H9 (cell line): ENCODE data around the gene ZNF132. TPM values are rescaled to one million over a fixed set of nuclear protein-coding genes. Genes with fewer than 3 reads are reported as not detected.
"Not testable (repeated sequence)": the region's sequence is repeated elsewhere in the genome, so short reads cannot be mapped to it uniquely, and the experiment has no call there.

Experiments used
- DNase-seq: peaks from one replicate; pipeline ENCODE4 v3.0.0-alpha.2; 2017
- H2AFZ ChIP-seq: one replicate; pipeline ENCODE4 v1.6.1; 2013; ENCODE audit warnings: mild to moderate bottlenecking, low read length, control low read depth, moderate library complexity
- H2AK5ac ChIP-seq: 2 replicates; pipeline ENCODE4 v1.6.1; 2013; ENCODE audit warnings: low read length, control low read depth, mixed read lengths; ENCODE audit not compliant: insufficient read length
- H2BK120ac ChIP-seq: one replicate; pipeline ENCODE4 v1.6.1; 2013; ENCODE audit warnings: low read depth, mild to moderate bottlenecking, low read length, control low read depth, inconsistent platforms; ENCODE audit not compliant: poor library complexity, severe bottlenecking
- H2BK12ac ChIP-seq: 2 replicates; pipeline ENCODE4 v1.6.1; 2013; ENCODE audit warnings: low read length, control low read depth, mixed read lengths, low read depth; ENCODE audit not compliant: insufficient read length
- H2BK15ac ChIP-seq: 2 replicates; pipeline ENCODE4 v1.6.1; 2013; ENCODE audit warnings: low read depth, low read length, control low read depth
- H2BK20ac ChIP-seq: one replicate; pipeline ENCODE4 v1.6.1; 2013; ENCODE audit warnings: low read depth, mild to moderate bottlenecking, low read length, control low read depth, inconsistent platforms; ENCODE audit not compliant: poor library complexity, severe bottlenecking
- H2BK5ac ChIP-seq: 2 replicates; pipeline ENCODE4 v1.6.1; 2013; ENCODE audit warnings: low read length, control low read depth, mixed read lengths; ENCODE audit not compliant: insufficient read length
- H3K14ac ChIP-seq: 2 replicates; pipeline ENCODE4 v1.6.1; 2013; ENCODE audit warnings: low read length, control low read depth; ENCODE audit not compliant: insufficient read depth
- H3K18ac ChIP-seq: 2 replicates; pipeline ENCODE4 v1.6.1; 2013; ENCODE audit warnings: low read depth, mild to moderate bottlenecking, mixed read lengths, low read length, control low read depth; ENCODE audit not compliant: insufficient read length
- H3K23ac ChIP-seq: 2 replicates; pipeline ENCODE4 v1.6.1; 2013; ENCODE audit warnings: low read length, control low read depth, mixed read lengths, low read depth; ENCODE audit not compliant: insufficient read length
- H3K23me2 ChIP-seq: 2 replicates; pipeline ENCODE4 v1.6.1; 2013; ENCODE audit warnings: low read depth, mild to moderate bottlenecking, mixed read lengths, low read length, control low read depth; ENCODE audit not compliant: insufficient read length, poor library complexity, severe bottlenecking
- H3K27ac ChIP-seq: 2 replicates; pipeline ENCODE4 v1.5.1; 2013; ENCODE audit warnings: low read length, control low read depth, mixed read lengths, low read depth; ENCODE audit not compliant: insufficient read length
- H3K27me3 ChIP-seq: 2 replicates; pipeline ENCODE4 v1.6.1; 2013; ENCODE audit warnings: low read length, control low read depth, inconsistent platforms; ENCODE audit not compliant: insufficient read depth
- H3K4ac ChIP-seq: 2 replicates; pipeline ENCODE4 v1.6.1; 2013; ENCODE audit warnings: low read depth, mild to moderate bottlenecking, control low read depth, inconsistent platforms, low read length, moderate library complexity
- H3K4me1 ChIP-seq: 2 replicates; pipeline ENCODE4 v1.6.1; 2013; ENCODE audit warnings: low read length, control low read depth, inconsistent platforms; ENCODE audit not compliant: insufficient read depth
- H3K4me2 ChIP-seq: 2 replicates; pipeline ENCODE4 v1.6.1; 2013; ENCODE audit warnings: low read length, control low read depth, mixed read lengths; ENCODE audit not compliant: insufficient read length, insufficient read depth
- H3K56ac ChIP-seq: 2 replicates; pipeline ENCODE4 v1.6.1; 2013; ENCODE audit warnings: low read depth, mild to moderate bottlenecking, mixed read lengths, low read length, control low read depth; ENCODE audit not compliant: insufficient read length
- H3K79me1 ChIP-seq: 2 replicates; pipeline ENCODE4 v1.6.1; 2013; ENCODE audit warnings: low read depth, mild to moderate bottlenecking, moderate library complexity, low read length, control low read depth, inconsistent platforms; ENCODE audit not compliant: insufficient read depth, poor library complexity, severe bottlenecking
- H3K79me2 ChIP-seq: 2 replicates; pipeline ENCODE4 v1.6.1; 2013; ENCODE audit warnings: low read length, control low read depth, inconsistent platforms; ENCODE audit not compliant: insufficient read depth
- H3K9ac ChIP-seq: 2 replicates; pipeline ENCODE4 v1.6.1; 2013; ENCODE audit warnings: low read length, control low read depth, mixed read lengths; ENCODE audit not compliant: insufficient read length; ENCODE audit errors: extremely low read depth
- H3K9me3 ChIP-seq: one replicate; pipeline ENCODE4 v1.6.1; 2013; ENCODE audit warnings: low read depth, low read length, inconsistent platforms; ENCODE audit not compliant: control insufficient read depth
- H3T11ph ChIP-seq: one replicate; pipeline ENCODE4 v1.6.1; 2013; ENCODE audit warnings: mild to moderate bottlenecking, low read length, control low read depth, inconsistent platforms
- H4K20me1 ChIP-seq: one replicate; pipeline ENCODE4 v1.6.1; 2013; ENCODE audit not compliant: control insufficient read depth, insufficient read length, insufficient read depth
- H4K5ac ChIP-seq: 2 replicates; pipeline ENCODE4 v1.6.1; 2013; ENCODE audit warnings: low read depth, mild to moderate bottlenecking, mixed read lengths, low read length, control low read depth; ENCODE audit not compliant: insufficient read length
- H4K8ac ChIP-seq: replicated peaks from 2 replicates; pipeline ENCODE4 v1.6.1; 2013; ENCODE audit warnings: low read length, control low read depth, mixed read lengths, low read depth; ENCODE audit not compliant: insufficient read length
- H4K91ac ChIP-seq: 2 replicates; pipeline ENCODE4 v1.6.1; 2013; ENCODE audit warnings: low read depth, mild to moderate bottlenecking, moderate library complexity, mixed read lengths, low read length, control low read depth; ENCODE audit not compliant: insufficient read length
- H3K27ac Mint-ChIP-seq, 3 experiments: 2 replicates in 2 of 3; 3 replicates in 1 of 3; pipeline ENCODE4 v1.8.0; 2020 to 2021; ENCODE audit warnings: mixed read lengths in 3 of 3, mild to moderate bottlenecking in 1 of 3, moderate library complexity in 1 of 3
- H3K27me3 Mint-ChIP-seq: 2 replicates; pipeline ENCODE4 v1.8.0; 2021; ENCODE audit warnings: low read depth, mild to moderate bottlenecking, moderate library complexity, mixed read lengths
- H3K36me3 Mint-ChIP-seq, 3 experiments: 2 replicates in 2 of 3; 3 replicates in 1 of 3; pipeline ENCODE4 v1.8.0; 2020 to 2021; ENCODE audit warnings: low read depth in 3 of 3, mixed read lengths in 3 of 3; ENCODE audit not compliant: insufficient read depth in 1 of 3
- H3K4me1 Mint-ChIP-seq, 2 experiments: 2 replicates each; pipeline ENCODE4 v1.8.0; 2020; ENCODE audit warnings: mixed read lengths in 2 of 2
- H3K4me3 Mint-ChIP-seq, 2 experiments: 2 replicates in 1 of 2; 3 replicates in 1 of 2; pipeline ENCODE4 v1.8.0; 2020 to 2021; ENCODE audit warnings: mild to moderate bottlenecking in 2 of 2, mixed read lengths in 2 of 2, moderate library complexity in 1 of 2
- H3K9me3 Mint-ChIP-seq, 2 experiments: 2 replicates in 1 of 2; 3 replicates in 1 of 2; pipeline ENCODE4 v1.8.0; 2020; ENCODE audit warnings: mild to moderate bottlenecking in 2 of 2, mixed read lengths in 2 of 2, moderate library complexity in 1 of 2
- WGBS: extraction: QIAGEN DNeasy Blood & Tissue Kit; methylation state at CpG from one replicate; pipeline ENCODE4 v1.1.7; 2013; ENCODE audit warnings: missing lambda C conversion rate, low lambda C conversion rate, mixed read lengths; ENCODE audit not compliant: insufficient read length; ENCODE audit errors: extremely low coverage; 5-methylcytosine and 5-hydroxymethylcytosine counted together
- total RNA-seq: library from RNA; stranded (reverse); gene quantifications from 2 replicates; pipeline ENCODE4 v1.2.1, GENCODE V29; 2021
- TF ChIP-seq, protein P1 (sequence below): fragments of 200-600 bp; sonication (generic); conservative IDR thresholded peaks from 3 replicates; pipeline ENCODE4 v1.8.0; 2021; ENCODE audit warnings: antibody characterized with exemption, mild to moderate bottlenecking

Gene ZNF132
- total RNA-seq, 1 experiment from 2014 or later: 0.24 TPM

DNA sequence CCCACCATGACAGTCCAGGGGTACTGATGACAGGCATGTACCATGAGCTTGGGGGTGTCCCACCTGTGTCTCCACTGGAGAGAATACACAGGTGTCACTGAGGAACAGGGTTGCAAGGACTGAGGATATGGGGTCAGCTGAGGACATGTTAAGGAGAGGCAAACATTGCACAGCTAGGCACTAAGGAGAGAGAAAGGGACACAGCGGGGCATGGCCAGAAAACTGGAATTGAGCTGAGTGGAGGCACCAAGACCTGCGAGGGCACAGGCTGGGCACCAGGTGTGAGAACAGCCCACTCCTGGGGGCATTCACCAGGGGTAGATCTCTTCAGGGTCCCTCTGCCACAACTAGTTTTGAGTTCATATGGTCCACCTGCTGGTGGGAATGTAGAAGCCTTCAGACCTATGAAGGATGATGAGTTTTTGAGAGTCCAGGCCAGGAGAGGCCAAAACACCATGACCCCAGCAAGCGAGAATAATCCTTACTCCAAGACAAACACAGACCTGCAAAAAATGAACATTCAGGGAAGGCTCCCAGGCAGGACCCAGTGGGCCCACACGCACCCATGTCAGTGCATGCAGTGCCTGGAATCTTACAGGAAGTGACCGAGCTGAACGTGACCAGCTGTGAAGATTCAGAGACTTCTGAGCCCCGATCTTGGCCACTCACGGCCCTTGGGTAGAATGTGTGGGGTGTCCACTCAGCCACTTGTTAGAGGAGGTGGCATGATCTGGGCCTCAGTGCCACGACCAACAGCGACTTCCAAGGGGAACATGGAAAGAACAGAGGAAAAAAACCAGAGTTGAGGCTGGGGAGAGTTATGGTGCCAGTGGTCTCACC is 32.9 kb downstream of the ZNF132 start:
- Histone ChIP-seq H3K4ac (no peak overlapping the region), H3K4me2 (peak overlapping the region; percentile 87), H3K23me2 (peaks cover 15% of the 10 kb centered on the region), H2BK5ac (no peak overlapping the region), H3K14ac (peak overlapping the region; percentile 75; the same call in 1 of the 2 replicates), H3K79me2 (no peaks in the 10 kb centered on the region), H2BK12ac (no peak overlapping the region), H2BK120ac (no peak overlapping the region), H4K91ac (no peak overlapping the region), H3K9ac (peak overlapping the region; percentile 84), H4K5ac (no peak overlapping the region), H3K56ac (no peak overlapping the region), H4K8ac (no peak overlapping the region), H4K20me1 (peaks cover 3% of the 10 kb centered on the region), H3K79me1 (no peaks in the 10 kb centered on the region), H3K18ac (no peak overlapping the region), H2BK20ac (no peak overlapping the region), H3K27me3 (no peaks in the 10 kb centered on the region; the same call in 1 of the 2 replicates), H2AFZ (no peak overlapping the region), H3T11ph (no peak overlapping the region), H3K23ac (no peak overlapping the region), H3K9me3 (no peaks in the 10 kb centered on the region), H3K4me1 (peaks cover 5% of the 10 kb centered on the region; the same call in 1 of the 2 replicates), H2BK15ac (no peak overlapping the region), H3K27ac (no peak overlapping the region), H2AK5ac (no peak overlapping the region)
- Mint-ChIP-seq H3K36me3 (peaks cover 8 to 11% (median 9%) of the 10 kb centered on the region in 3 experiments; a peak in 6 of 7 replicates), H3K27ac (peak overlapping the region in 1 of 3 experiments; percentile 94; a peak in 1 of 7 replicates), H3K4me1 (peaks cover 19 to 23% of the 10 kb centered on the region in 2 experiments), H3K27me3 (peaks cover 13% of the 10 kb centered on the region), H3K9me3 (peaks cover 10 to 13% of the 10 kb centered on the region in 2 experiments; a peak in 4 of 5 replicates), H3K4me3 (peak overlapping the region; percentile 87 to 94)
- peak; percentile 47 for DNase-seq
- no CpG with 5 or more reads among the region's 10 CpGs for WGBS
- TF ChIP-seq, protein P1, sequence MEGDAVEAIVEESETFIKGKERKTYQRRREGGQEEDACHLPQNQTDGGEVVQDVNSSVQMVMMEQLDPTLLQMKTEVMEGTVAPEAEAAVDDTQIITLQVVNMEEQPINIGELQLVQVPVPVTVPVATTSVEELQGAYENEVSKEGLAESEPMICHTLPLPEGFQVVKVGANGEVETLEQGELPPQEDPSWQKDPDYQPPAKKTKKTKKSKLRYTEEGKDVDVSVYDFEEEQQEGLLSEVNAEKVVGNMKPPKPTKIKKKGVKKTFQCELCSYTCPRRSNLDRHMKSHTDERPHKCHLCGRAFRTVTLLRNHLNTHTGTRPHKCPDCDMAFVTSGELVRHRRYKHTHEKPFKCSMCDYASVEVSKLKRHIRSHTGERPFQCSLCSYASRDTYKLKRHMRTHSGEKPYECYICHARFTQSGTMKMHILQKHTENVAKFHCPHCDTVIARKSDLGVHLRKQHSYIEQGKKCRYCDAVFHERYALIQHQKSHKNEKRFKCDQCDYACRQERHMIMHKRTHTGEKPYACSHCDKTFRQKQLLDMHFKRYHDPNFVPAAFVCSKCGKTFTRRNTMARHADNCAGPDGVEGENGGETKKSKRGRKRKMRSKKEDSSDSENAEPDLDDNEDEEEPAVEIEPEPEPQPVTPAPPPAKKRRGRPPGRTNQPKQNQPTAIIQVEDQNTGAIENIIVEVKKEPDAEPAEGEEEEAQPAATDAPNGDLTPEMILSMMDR: peak; percentile 58

DNA sequence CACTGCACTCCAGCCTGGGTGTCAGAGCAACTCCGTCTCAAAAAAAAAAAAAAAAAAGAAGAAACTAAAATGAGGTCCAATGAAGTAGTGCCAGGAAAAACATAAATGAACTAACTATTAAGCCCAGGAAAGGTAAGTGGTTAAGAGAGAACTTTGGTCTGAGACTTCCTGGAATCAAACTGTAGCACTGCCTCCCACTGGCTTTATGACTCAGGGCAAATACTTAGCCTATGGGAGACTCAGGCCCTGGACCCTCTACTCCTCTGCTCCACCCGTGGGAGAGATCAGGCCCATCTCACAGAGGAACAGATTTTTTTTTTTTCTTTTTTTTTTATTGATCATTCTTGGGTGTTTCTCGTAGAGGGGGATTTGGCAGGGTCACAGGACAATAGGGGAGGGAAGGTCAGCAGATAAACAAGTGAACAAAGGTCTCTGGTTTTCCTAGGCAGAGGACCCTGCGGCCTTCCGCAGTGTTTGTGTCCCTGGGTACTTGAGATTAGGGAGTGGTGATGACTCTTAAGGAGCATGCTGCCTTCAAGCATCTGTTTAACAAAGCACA is 36.0 kb downstream of the ZNF132 start:
- not testable (repeated sequence) for H3K56ac ChIP-seq, H3K9ac ChIP-seq

More for the DNA sequence above, 36.0 kb downstream of the ZNF132 start:
- peak overlapping the region in 1 of 3 experiments; percentile 55; a peak in 1 of 7 replicates for H3K27ac Mint-ChIP-seq
- not testable (repeated sequence) for H3K4me1 ChIP-seq, H3K23ac ChIP-seq, H2BK120ac ChIP-seq, H3K4ac ChIP-seq, H2BK12ac ChIP-seq, H3T11ph ChIP-seq, H3K4me3 Mint-ChIP-seq, H2BK20ac ChIP-seq, H4K8ac ChIP-seq, H4K5ac ChIP-seq, H3K4me2 ChIP-seq, H3K27me3 Mint-ChIP-seq, H2BK5ac ChIP-seq, DNase-seq, H2AFZ ChIP-seq, H4K91ac ChIP-seq, H3K79me1 ChIP-seq, H3K27me3 ChIP-seq, H3K27ac ChIP-seq, H2AK5ac ChIP-seq, H3K18ac ChIP-seq, H3K79me2 ChIP-seq, H3K14ac ChIP-seq, H4K20me1 ChIP-seq, H3K9me3 ChIP-seq, H2BK15ac ChIP-seq
- H3K23me2 ChIP-seq: peaks cover 19% of the 10 kb centered on the region
- WGBS: no CpG with 5 or more reads among the region's 5 CpGs
- peaks cover 22 to 23% of the 10 kb centered on the region in 2 experiments for H3K4me1 Mint-ChIP-seq
- peaks cover 10 to 13% of the 10 kb centered on the region in 2 experiments; a peak in 4 of 5 replicates for H3K9me3 Mint-ChIP-seq
- peaks cover 8 to 11% (median 9%) of the 10 kb centered on the region in 3 experiments; a peak in 6 of 7 replicates for H3K36me3 Mint-ChIP-seq
